ENCODE data around the gene TRIM47. TPM values are rescaled to one million over a fixed set of nuclear protein-coding genes. Genes with fewer than 3 reads are reported as not detected.

The TRIM47 gene
- total and polyA plus RNA-seq, 2 of the 13 experiments (the other 11 are each of a cell fraction or from before 2014, with no cell fraction given), result 33.5 to 82.0 TPM

- TF ChIP-seq ZNF280D (CRISPR knock-in tag; IDR thresholded peaks at IDR 0.05), result no peak
- TF ChIP-seq CCDC6 (CRISPR knock-in tag; IDR thresholded peaks at IDR 0.05), result no peak
- TF ChIP-seq NR2C2 (CRISPR knock-in tag; IDR thresholded peaks at IDR 0.05; ENCODE audit: borderline replicate concordance), result peak; percentile 87
- peak; percentile 100 for TF ChIP-seq ZNF143 (CRISPR knock-in tag; IDR thresholded peaks at IDR 0.05)
- TF ChIP-seq MYC (CRISPR knock-in tag; IDR thresholded peaks at IDR 0.05; ENCODE audit: borderline replicate concordance), result no peak; the same call in none of the 2 replicates
- no peak for TF ChIP-seq ZMYM3 (CRISPR knock-in tag; IDR thresholded peaks at IDR 0.05)
- TF ChIP-seq HNF4A (CRISPR knock-in tag; IDR thresholded peaks at IDR 0.05), result 0 out of 2 replicates have a peak, but pooled peaks have one; percentile 4
- peak; percentile 89 for TF ChIP-seq ZBTB38 (CRISPR knock-in tag; IDR thresholded peaks at IDR 0.05)
- no peak for TF ChIP-seq ZFP36L2 (CRISPR knock-in tag; IDR thresholded peaks at IDR 0.05)
- TF ChIP-seq ARNT2 (CRISPR knock-in tag; IDR thresholded peaks at IDR 0.05; ENCODE audit: low read depth), result peak; percentile 97
- TF ChIP-seq RFX5 (IDR thresholded peaks at IDR 0.05; ENCODE audit: low read depth, low read length), result no peak; the same call in 1 of the 2 replicates
- TF ChIP-seq KLF13 (CRISPR knock-in tag; IDR thresholded peaks at IDR 0.05), result no peak
- TF ChIP-seq KDM2A (CRISPR knock-in tag; IDR thresholded peaks at IDR 0.05; ENCODE audit: borderline replicate concordance, low read depth), result peak; percentile 95
- TF ChIP-seq RAD21 (CRISPR knock-in tag; IDR thresholded peaks at IDR 0.05), result peak; percentile 90
- no peak for TF ChIP-seq ZNF878 (CRISPR knock-in tag; IDR thresholded peaks at IDR 0.05)
- TF ChIP-seq CBFB (CRISPR knock-in tag; IDR thresholded peaks at IDR 0.05), result peak; percentile 63
- peak; percentile 38; the same call in 1 of the 2 replicates for TF ChIP-seq ZNF556 (CRISPR knock-in tag; IDR thresholded peaks at IDR 0.05; ENCODE audit: borderline replicate concordance)
- TF ChIP-seq SMC3 (IDR thresholded peaks at IDR 0.05; ENCODE audit: low read length), result peak; percentile 19; the same call in 1 of the 2 replicates
- TF ChIP-seq MAFK (conservative IDR thresholded peaks at IDR 0.05 in 1 of 2, IDR thresholded peaks at IDR 0.05 in 1 of 2; ENCODE audit: low read length in 2 of 2), result no peak
- no peak for TF ChIP-seq ZKSCAN5 (CRISPR knock-in tag; IDR thresholded peaks at IDR 0.05)
- peak; percentile 79 for TF ChIP-seq TFDP2 (CRISPR knock-in tag; IDR thresholded peaks at IDR 0.05)
- TF ChIP-seq CREM (IDR thresholded peaks at IDR 0.05), result peak; percentile 98
- no peak for TF ChIP-seq CREM (CRISPR knock-in tag; IDR thresholded peaks at IDR 0.05)
- no peak for TF ChIP-seq CHD4 (IDR thresholded peaks at IDR 0.05; ENCODE audit: borderline replicate concordance, low read length)
- TF ChIP-seq CTCF (CRISPR knock-in tag; IDR thresholded peaks at IDR 0.05), result no peak; the same call in 1 of the 2 replicates
- TF ChIP-seq SALL1 (CRISPR knock-in tag; IDR thresholded peaks at IDR 0.05), result peak; percentile 86
- TF ChIP-seq ZKSCAN1 (IDR thresholded peaks at IDR 0.05; ENCODE audit: low read length), result no peak
Measured at GRCh38 chr17:75855310-75856061, 22.9 kb downstream of the TRIM47 start, which contains the start of gene WBP2 (continued).

All from HepG2 (cell line).